Liver (tissue), 9 donors: ENCODE results near the gene ZNF726. TPM values are rescaled to one million over a fixed set of nuclear protein-coding genes. Genes with fewer than 3 reads are reported as not detected.

Experiments used
- DNase-seq: peaks from one replicate; pipeline ENCODE4 v3.0.0-alpha.2; 2017; ENCODE audit warnings: low spot score
- H3K27ac ChIP-seq, 2 donors: one replicate each; pipeline ENCODE4 v1.7.0; 2013; ENCODE audit warnings: inconsistent platforms in 2 of 2, low read length in 2 of 2, control low read depth in 1 of 2, low read depth in 1 of 2, mild to moderate bottlenecking in 1 of 2
- H3K27me3 ChIP-seq, 4 donors: one replicate each; pipeline versions ENCODE4 v1.6.1 to v1.7.0; 2013; ENCODE audit warnings: low read length in 3 of 4, inconsistent platforms in 1 of 4, mild to moderate bottlenecking in 1 of 4, moderate library complexity in 1 of 4; ENCODE audit not compliant: control insufficient read depth in 4 of 4, insufficient read depth in 4 of 4
- H3K36me3 ChIP-seq, 4 donors: one replicate each; pipeline versions ENCODE4 v1.6.1 to v1.7.0; 2013; ENCODE audit warnings: low read length in 3 of 4, mild to moderate bottlenecking in 3 of 4, low read depth in 1 of 4, moderate library complexity in 1 of 4; ENCODE audit not compliant: control insufficient read depth in 4 of 4, insufficient read depth in 3 of 4
- H3K4me1 ChIP-seq, 4 donors: one replicate each; pipeline versions ENCODE4 v1.6.1 to v1.7.0; 2013; ENCODE audit warnings: low read length in 3 of 4, mild to moderate bottlenecking in 3 of 4, moderate library complexity in 1 of 4; ENCODE audit not compliant: control insufficient read depth in 4 of 4, insufficient read depth in 4 of 4
- H3K4me3 ChIP-seq, 3 donors: one replicate each; pipeline versions ENCODE4 v1.6.1 to v1.7.0; 2013; ENCODE audit warnings: low read length in 3 of 3, control low read depth in 1 of 3, low read depth in 1 of 3, mild to moderate bottlenecking in 1 of 3
- H3K9ac ChIP-seq, 2 donors: one replicate each; pipeline ENCODE4 v1.7.0; 2013; ENCODE audit warnings: low read length in 2 of 2, mild to moderate bottlenecking in 2 of 2, moderate library complexity in 2 of 2, control low read depth in 1 of 2, low read depth in 1 of 2
- H3K9me3 ChIP-seq, 4 donors: one replicate each; pipeline versions ENCODE4 v1.6.1 to v1.7.0; 2013; ENCODE audit warnings: low read length in 3 of 4; ENCODE audit not compliant: control insufficient read depth in 4 of 4
- EGR1 ChIP-seq, 2 donors: IDR thresholded peaks; 2 replicates each; pipeline ENCODE4 v1.6.1; 2016 to 2018; ENCODE audit warnings: antibody characterized with exemption in 2 of 2, low read depth in 2 of 2
- FOXA1 ChIP-seq: IDR thresholded peaks from 2 replicates; pipeline ENCODE4 v1.6.1; 2016; ENCODE audit warnings: antibody characterized with exemption
- HNF4A ChIP-seq, 2 donors: conservative IDR thresholded peaks; 2 replicates each; pipeline ENCODE4 v1.6.1; 2016; ENCODE audit warnings: antibody characterized with exemption in 2 of 2, mild to moderate bottlenecking in 2 of 2
- HNF4G ChIP-seq: IDR thresholded peaks from 2 replicates; pipeline ENCODE4 v1.6.1; 2016; ENCODE audit warnings: antibody characterized with exemption
- JUND ChIP-seq, 2 donors: IDR thresholded peaks; 2 replicates each; pipeline ENCODE4 v1.6.1; 2016; ENCODE audit warnings: antibody characterized with exemption in 2 of 2
- NR2F2 ChIP-seq: IDR thresholded peaks from 2 replicates; pipeline ENCODE4 v1.6.1; 2016; ENCODE audit warnings: antibody characterized with exemption
- RXRA ChIP-seq, 2 donors: IDR thresholded peaks; 2 replicates each; pipeline ENCODE4 v1.6.1; 2017 to 2018; ENCODE audit warnings: antibody characterized with exemption in 2 of 2, mild to moderate bottlenecking in 1 of 2
- YY1 ChIP-seq: IDR thresholded peaks from 2 replicates; pipeline ENCODE4 v1.6.1; 2016; ENCODE audit warnings: antibody characterized with exemption, mild to moderate bottlenecking
- polyA plus RNA-seq, 2 donors: library from polyadenylated mRNA; stranded (reverse) in 1 of 2; unstranded in 1 of 2; fragments of 200-250 nt in 1 of 2; fragments of >200 nt in 1 of 2; fragmentation: Nextera tagmentation in 1 of 2; extraction: Ambion mirVana in 1 of 2; gene quantifications; one replicate each; pipeline versions ENCODE4 v1.2.1 to v1.2.3, GENCODE V29; 2013 to 2015
- total RNA-seq, 2 donors: library from RNA; depleted of rRNA; stranded (reverse); fragments of >200 nt; gene quantifications; one replicate each; pipeline ENCODE4 v1.2.3, GENCODE V29; 2014
- TF ChIP-seq, protein P1 (sequence below): IDR thresholded peaks from 2 replicates; pipeline ENCODE4 v1.6.1; 2016; ENCODE audit warnings: antibody characterized with exemption
- TF ChIP-seq, protein P2 (sequence below): IDR thresholded peaks from 2 replicates; pipeline ENCODE4 v1.6.1; 2016; ENCODE audit warnings: antibody characterized with exemption
- TF ChIP-seq, protein P3 (sequence below): IDR thresholded peaks from 2 replicates; pipeline ENCODE4 v1.6.1; 2016; ENCODE audit warnings: antibody characterized with exemption, mild to moderate bottlenecking
- TF ChIP-seq, protein P4 (sequence below): IDR thresholded peaks from 2 replicates; pipeline ENCODE4 v1.6.1; 2016; ENCODE audit warnings: antibody characterized with exemption
- donor health status: healthy.
- donor health status: healthy.
- donor health status: healthy.
- donor health status: healthy.
- donor health status: healthy.

The ZNF726 gene
- total and polyA plus RNA-seq, 4 donors: 0.57 to 8.0 (median 1.1) TPM

DNA sequence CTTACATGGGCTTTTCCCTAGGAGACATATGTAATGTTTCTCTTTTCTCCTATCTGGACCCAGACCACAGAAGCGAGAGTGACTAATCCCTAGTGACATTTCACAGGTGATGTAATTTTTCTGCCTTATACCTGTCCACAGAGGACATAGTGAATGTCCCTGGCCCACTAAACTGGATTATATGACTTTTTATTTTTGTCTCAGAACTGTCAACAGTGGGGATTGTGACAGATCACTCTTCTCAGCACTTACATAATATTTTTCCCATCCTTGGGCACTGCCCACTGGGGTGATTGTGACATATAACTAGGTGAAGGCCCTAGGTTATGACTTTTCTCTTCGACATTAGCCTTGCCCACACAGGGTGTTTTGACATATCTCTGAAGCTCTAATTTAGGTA is 7.9 kb upstream of the ZNF726 start (continued):
- TF ChIP-seq, protein P1, sequence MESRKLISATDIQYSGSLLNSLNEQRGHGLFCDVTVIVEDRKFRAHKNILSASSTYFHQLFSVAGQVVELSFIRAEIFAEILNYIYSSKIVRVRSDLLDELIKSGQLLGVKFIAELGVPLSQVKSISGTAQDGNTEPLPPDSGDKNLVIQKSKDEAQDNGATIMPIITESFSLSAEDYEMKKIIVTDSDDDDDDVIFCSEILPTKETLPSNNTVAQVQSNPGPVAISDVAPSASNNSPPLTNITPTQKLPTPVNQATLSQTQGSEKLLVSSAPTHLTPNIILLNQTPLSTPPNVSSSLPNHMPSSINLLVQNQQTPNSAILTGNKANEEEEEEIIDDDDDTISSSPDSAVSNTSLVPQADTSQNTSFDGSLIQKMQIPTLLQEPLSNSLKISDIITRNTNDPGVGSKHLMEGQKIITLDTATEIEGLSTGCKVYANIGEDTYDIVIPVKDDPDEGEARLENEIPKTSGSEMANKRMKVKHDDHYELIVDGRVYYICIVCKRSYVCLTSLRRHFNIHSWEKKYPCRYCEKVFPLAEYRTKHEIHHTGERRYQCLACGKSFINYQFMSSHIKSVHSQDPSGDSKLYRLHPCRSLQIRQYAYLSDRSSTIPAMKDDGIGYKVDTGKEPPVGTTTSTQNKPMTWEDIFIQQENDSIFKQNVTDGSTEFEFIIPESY: peak; percentile 18
- TF ChIP-seq FOXA1: no peak
- TF ChIP-seq, protein P2, sequence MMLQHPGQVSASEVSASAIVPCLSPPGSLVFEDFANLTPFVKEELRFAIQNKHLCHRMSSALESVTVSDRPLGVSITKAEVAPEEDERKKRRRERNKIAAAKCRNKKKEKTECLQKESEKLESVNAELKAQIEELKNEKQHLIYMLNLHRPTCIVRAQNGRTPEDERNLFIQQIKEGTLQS: peak; percentile 52
- TF ChIP-seq HNF4G: no peak
- TF ChIP-seq EGR1 (IDR thresholded peaks at IDR 0.05; ENCODE audit: low read depth in 2 of 2): peak in 1 of 2 donors; percentile 61
- no peak for TF ChIP-seq NR2F2
- TF ChIP-seq YY1: peak; percentile 28

DNA sequence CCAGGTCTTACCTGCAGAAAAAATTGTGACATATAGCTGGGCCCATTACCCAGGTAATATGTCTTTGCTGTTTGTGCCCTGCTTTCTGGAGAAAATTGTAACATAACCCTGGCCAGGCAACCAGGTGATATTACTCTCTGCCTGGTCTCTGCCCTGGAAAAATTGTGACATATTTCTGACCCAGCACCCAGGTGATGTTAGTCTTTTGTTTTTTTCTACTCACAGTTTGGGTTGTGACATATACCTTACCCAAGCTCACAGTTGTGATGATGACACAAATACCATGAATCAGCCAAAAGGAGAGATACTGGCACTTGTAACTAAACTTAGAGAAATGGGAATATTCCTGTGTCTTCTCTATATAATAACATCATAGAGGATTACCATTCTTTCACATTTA is 6.5 kb upstream of the ZNF726 start:
- Histone ChIP-seq H3K9ac (no peak overlapping the region), H3K9me3 (peaks cover 0 to 4% (median 4%) of the 10 kb centered on the region in 4 donors), H3K36me3 (no peaks in the 10 kb centered on the region), H3K27ac (peak overlapping the region; percentile 71 to 96), H3K4me3 (no peak overlapping the region), H3K27me3 (no peaks in the 10 kb centered on the region), H3K4me1 (peaks cover 6 to 18% (median 11%) of the 10 kb centered on the region in 4 donors)
- no peak for DNase-seq
- TF ChIP-seq, protein P1: peak; percentile 3
- TF ChIP-seq JUND (IDR thresholded peaks at IDR 0.05) (peak in 1 of 2 donors; percentile 33), NR2F2 (no peak), RXRA (IDR thresholded peaks at IDR 0.05) (peak; percentile 10 to 68), HNF4A (conservative IDR thresholded peaks at IDR 0.05) (peak; percentile 31 to 57), EGR1 (IDR thresholded peaks at IDR 0.05; ENCODE audit: low read depth in 2 of 2) (peak in 1 of 2 donors; percentile 14)
- TF ChIP-seq, protein P2: peak; percentile 52
- TF ChIP-seq, protein P3, sequence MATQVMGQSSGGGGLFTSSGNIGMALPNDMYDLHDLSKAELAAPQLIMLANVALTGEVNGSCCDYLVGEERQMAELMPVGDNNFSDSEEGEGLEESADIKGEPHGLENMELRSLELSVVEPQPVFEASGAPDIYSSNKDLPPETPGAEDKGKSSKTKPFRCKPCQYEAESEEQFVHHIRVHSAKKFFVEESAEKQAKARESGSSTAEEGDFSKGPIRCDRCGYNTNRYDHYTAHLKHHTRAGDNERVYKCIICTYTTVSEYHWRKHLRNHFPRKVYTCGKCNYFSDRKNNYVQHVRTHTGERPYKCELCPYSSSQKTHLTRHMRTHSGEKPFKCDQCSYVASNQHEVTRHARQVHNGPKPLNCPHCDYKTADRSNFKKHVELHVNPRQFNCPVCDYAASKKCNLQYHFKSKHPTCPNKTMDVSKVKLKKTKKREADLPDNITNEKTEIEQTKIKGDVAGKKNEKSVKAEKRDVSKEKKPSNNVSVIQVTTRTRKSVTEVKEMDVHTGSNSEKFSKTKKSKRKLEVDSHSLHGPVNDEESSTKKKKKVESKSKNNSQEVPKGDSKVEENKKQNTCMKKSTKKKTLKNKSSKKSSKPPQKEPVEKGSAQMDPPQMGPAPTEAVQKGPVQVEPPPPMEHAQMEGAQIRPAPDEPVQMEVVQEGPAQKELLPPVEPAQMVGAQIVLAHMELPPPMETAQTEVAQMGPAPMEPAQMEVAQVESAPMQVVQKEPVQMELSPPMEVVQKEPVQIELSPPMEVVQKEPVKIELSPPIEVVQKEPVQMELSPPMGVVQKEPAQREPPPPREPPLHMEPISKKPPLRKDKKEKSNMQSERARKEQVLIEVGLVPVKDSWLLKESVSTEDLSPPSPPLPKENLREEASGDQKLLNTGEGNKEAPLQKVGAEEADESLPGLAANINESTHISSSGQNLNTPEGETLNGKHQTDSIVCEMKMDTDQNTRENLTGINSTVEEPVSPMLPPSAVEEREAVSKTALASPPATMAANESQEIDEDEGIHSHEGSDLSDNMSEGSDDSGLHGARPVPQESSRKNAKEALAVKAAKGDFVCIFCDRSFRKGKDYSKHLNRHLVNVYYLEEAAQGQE: no peak
- TF ChIP-seq, protein P4, sequence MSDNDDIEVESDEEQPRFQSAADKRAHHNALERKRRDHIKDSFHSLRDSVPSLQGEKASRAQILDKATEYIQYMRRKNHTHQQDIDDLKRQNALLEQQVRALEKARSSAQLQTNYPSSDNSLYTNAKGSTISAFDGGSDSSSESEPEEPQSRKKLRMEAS: no peak
